HPDE6-E6E7 (cell line): ENCODE results near the gene ZMYND11.
"Not testable (repeated sequence)": the region's sequence is repeated elsewhere in the genome, so short reads cannot be mapped to it uniquely, and the experiment has no call there.

Experiments used
- DNase-seq: peaks from one replicate; pipeline ENCODE4 v3.0.0; 2011; ENCODE audit warnings: missing footprints; ENCODE audit errors: extremely low spot score

ZMYND11 gene

GRCh38 chr10:282294-283139, 147.3 kb downstream of the ZMYND11 start:
- no peak for DNase-seq

GRCh38 chr10:283140-283479, 147.9 kb downstream of the ZMYND11 start:
- no peak for DNase-seq

- no peak for DNase-seq
These were observed 148.7 kb downstream of the ZMYND11 start for GRCh38 chr10:283916-284356.

- no peak for DNase-seq
These were observed 150.0 kb downstream of the ZMYND11 start for GRCh38 chr10:285216-285615.

GRCh38 chr10:287026-287709, 151.9 kb downstream of the ZMYND11 start:
- no peak for DNase-seq

- DNase-seq: no peak
These were observed 152.6 kb downstream of the ZMYND11 start for GRCh38 chr10:287814-288213.

GRCh38 chr10:288316-289200, 153.3 kb downstream of the ZMYND11 start:
- no peak for DNase-seq

GRCh38 chr10:289581-289980, 154.3 kb downstream of the ZMYND11 start:
- DNase-seq: no peak

GRCh38 chr10:290026-290725, 154.9 kb downstream of the ZMYND11 start:
- DNase-seq: no peak

- no peak for DNase-seq
These were observed 158.4 kb downstream of the ZMYND11 start for GRCh38 chr10:293636-294035.

GRCh38 chr10:297567-297966, 162.3 kb downstream of the ZMYND11 start:
- no peak for DNase-seq

GRCh38 chr10:298033-298432, 162.8 kb downstream of the ZMYND11 start:
- no peak for DNase-seq

GRCh38 chr10:299512-299911, 164.3 kb downstream of the ZMYND11 start:
- DNase-seq: no peak

- no peak for DNase-seq
These were observed 164.7 kb downstream of the ZMYND11 start for GRCh38 chr10:299969-300368.

GRCh38 chr10:300580-300979, 165.3 kb downstream of the ZMYND11 start:
- DNase-seq: not testable (repeated sequence)

- no peak for DNase-seq
These were observed 166.3 kb downstream of the ZMYND11 start for GRCh38 chr10:301536-301935.
